ES-I3 (cell line): ENCODE data around the gene TRIM62.
"Not testable (repeated sequence)": the region's sequence is repeated elsewhere in the genome, so short reads cannot be mapped to it uniquely, and the experiment has no call there.

Experiments used
- H3K36me3 ChIP-seq: 2 replicates; pipeline ENCODE4 v1.6.1; 2013; ENCODE audit warnings: mild to moderate bottlenecking, low read length, control low read depth, moderate library complexity; ENCODE audit not compliant: insufficient read depth
- H3K4me1 ChIP-seq: 2 replicates; pipeline ENCODE4 v1.6.1; 2013; ENCODE audit warnings: mild to moderate bottlenecking, control low read depth, low read length; ENCODE audit not compliant: insufficient read depth
- H3K9ac ChIP-seq: 2 replicates; pipeline ENCODE4 v1.6.1; 2013; ENCODE audit warnings: low read depth, mild to moderate bottlenecking, low read length, moderate library complexity
- H3K9me3 ChIP-seq: 2 replicates; pipeline ENCODE4 v1.6.1; 2013; ENCODE audit warnings: mild to moderate bottlenecking, low read length, moderate library complexity; ENCODE audit not compliant: control insufficient read depth, insufficient read depth

Gene TRIM62

GRCh38 chr1:33142483-33143064, 39.3 kb downstream of the TRIM62 start:
- H3K4me1 ChIP-seq: peaks cover 32% of the 10 kb centered on the region
- no peak overlapping the region for H3K9ac ChIP-seq
- no peaks in the 10 kb centered on the region; the same call in 1 of the 2 replicates for H3K36me3 ChIP-seq
- H3K9me3 ChIP-seq: no peaks in the 10 kb centered on the region

DNA sequence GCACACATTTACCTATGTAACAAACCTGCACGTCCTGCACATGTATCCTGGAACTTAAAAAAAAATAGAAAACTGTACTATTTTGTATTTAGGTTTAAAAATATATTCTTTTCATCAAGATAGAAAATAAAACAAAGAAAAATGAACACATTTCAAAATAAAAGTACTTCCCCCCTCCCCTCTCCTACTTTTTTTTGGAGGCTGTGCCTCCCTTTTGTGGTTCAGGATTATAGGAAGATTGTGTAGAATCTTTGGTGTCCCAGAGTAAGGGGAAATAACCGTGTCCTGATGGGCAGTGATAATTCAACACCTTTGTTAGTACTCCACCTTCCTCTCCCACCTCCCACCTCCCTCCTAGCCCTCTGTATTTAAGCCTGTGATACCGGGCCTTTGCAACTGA, 40.1 kb downstream of the TRIM62 start:
- H3K9ac ChIP-seq: no peak overlapping the region
- no peaks in the 10 kb centered on the region; the same call in 1 of the 2 replicates for H3K36me3 ChIP-seq
- H3K9me3 ChIP-seq: no peaks in the 10 kb centered on the region
- peaks cover 32% of the 10 kb centered on the region for H3K4me1 ChIP-seq

DNA sequence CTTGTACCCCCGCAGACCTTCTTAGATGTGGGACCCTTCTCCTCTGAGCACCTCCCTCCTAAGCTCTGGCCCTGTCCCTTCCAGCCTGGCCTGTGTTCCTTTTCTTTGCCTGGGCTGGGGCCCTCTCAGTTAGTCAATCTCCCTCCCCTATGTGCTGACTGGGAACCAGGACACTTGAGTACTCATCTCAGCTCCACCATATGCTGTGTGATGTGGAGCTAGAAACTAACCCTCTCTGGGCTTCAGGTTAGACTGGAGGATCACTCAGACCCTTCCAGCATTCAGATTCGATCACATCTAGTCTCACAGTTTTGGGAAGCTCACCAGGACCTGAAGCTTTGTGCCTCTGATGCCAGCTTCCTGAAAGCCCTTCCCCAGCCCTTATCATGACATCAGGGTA, 40.6 kb downstream of the TRIM62 start:
- no peak overlapping the region for H3K9ac ChIP-seq
- no peaks in the 10 kb centered on the region for H3K36me3 ChIP-seq
- no peaks in the 10 kb centered on the region for H3K9me3 ChIP-seq
- peaks cover 32% of the 10 kb centered on the region for H3K4me1 ChIP-seq

DNA sequence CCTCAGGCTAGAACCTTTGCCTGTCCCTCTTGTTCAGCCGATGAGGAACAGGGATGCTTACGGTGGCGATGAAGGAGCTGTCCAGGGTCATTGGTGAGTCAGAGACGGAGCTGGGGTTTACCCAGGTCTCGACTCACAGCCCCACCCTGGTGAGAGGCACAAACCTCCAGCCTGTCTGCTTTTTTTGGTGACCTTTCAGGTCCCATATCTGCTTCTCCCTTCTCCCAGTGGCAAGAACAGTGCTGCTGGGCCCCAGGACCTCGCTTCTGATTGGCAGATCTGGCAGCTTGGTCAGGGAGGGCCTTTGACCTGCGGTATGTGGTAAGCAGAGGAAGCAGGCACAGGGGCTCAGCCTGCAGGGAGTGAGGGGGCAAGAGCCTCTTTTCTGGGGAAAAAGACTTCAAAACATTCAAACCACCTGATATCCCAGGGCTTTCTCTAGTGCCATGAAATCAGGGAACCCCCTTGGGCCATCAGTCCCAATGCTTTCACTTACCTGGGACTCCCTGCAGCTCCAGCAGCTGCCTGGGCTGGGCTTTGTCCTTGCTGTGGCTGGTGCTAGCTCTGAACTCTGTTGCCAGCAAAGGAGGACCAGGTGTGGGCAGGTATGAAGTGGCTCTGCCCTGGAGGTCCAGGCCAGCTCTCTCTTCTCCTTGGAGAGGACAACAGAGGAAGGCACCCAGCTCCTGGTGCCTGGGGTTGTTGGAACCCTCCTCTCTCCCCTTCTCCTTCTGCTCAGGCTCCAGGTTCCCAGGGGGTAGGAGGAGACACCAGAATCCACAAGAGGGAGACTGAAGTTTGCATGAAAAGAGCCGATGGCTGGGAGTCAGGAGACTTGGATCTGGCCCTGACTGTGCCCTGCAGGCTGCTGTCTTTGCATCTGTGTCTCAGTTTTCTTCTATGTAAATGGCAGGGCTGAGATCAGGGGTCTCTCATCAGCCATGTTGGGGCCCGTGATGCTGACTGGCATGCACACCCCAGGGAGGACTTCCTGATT, 41.4 kb downstream of the TRIM62 start:
- Histone ChIP-seq H3K36me3 (no peaks in the 10 kb centered on the region), H3K9me3 (no peaks in the 10 kb centered on the region), H3K4me1 (peaks cover 32% of the 10 kb centered on the region), H3K9ac (no peak overlapping the region)

DNA sequence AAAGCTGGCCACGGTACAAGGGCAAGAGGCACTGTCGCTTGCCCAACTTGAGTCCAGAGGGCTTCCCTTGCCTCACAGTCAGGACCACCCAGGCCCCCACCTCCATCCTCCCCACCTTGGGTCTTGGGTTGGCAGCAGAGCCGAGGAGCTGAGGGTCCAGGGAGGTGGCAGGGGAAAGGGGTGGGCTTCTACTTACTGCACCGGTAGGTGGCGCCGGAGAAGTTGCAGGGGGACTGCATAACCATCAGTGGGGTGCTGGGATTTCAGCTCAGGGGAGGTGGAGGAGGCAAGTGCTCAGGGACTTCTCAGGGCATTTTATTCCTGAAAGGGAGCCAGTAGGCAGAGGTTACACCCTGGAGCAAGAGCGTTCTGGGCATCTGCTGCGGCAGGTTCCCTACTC, 44.0 kb downstream of the TRIM62 start:
- no peaks in the 10 kb centered on the region for H3K9me3 ChIP-seq
- H3K9ac ChIP-seq: no peak overlapping the region
- H3K36me3 ChIP-seq: no peaks in the 10 kb centered on the region
- H3K4me1 ChIP-seq: peaks cover 28% of the 10 kb centered on the region

GRCh38 chr1:33136041-33136440, 45.8 kb downstream of the TRIM62 start:
- H3K36me3 ChIP-seq, H3K9me3 ChIP-seq, H3K9ac ChIP-seq: not testable (repeated sequence)
- H3K4me1 ChIP-seq: peaks cover 18% of the 10 kb centered on the region

DNA sequence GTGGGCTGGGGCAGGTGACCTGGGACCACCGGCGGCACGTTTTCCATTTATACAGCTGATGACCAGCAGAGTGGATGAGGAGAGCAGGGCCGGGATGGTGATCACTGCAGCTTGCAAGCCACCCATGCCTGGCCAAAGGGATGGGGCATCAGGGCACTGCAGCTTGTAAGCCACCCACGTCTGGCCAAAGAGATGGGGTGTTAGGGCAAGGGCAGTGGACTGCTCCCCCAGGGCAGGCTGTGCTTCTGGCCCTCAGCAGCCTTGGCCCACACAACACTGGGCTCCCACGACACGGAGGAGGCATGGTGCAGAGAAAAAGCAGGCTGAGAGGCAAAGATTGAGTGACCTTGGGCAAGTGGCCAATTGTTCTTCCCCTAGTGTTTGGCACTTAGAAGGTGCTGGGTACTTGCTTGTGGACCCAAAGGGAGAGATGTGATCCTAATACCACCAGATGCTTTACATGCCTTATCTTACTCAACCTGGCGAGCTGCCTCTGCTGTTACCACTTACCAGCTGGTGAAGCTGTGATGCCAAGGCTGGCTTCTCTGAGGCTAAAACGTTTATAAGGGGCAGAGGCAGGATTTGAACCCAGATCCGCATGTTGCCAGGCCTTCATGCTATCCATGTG, 48.3 kb downstream of the TRIM62 start:
- Histone ChIP-seq H3K9me3 (no peaks in the 10 kb centered on the region), H3K4me1 (peaks cover 6% of the 10 kb centered on the region), H3K36me3 (no peaks in the 10 kb centered on the region), H3K9ac (no peak overlapping the region)

DNA sequence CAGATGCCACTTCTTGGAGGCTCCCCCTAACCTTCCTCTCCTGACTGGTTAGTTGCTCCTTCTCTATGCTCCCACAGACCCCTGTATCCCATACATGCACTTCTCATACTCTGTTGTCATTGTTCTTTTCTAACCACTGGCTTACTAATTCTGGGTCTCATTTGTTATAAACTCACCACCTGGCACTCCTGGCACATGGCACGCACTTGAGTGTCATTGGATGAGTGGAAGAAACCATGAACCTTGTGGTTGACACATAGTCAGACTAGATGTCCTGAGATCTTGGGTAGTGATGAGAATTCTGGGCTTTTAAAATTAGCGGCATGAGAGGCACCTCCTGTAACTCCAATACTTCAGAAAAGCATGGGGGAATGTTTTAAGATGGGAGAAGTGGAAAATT, 49.3 kb downstream of the TRIM62 start:
- Histone ChIP-seq H3K4me1 (peaks cover 5% of the 10 kb centered on the region; the same call in 1 of the 2 replicates), H3K9ac (no peak overlapping the region), H3K36me3 (no peaks in the 10 kb centered on the region), H3K9me3 (no peaks in the 10 kb centered on the region)

DNA sequence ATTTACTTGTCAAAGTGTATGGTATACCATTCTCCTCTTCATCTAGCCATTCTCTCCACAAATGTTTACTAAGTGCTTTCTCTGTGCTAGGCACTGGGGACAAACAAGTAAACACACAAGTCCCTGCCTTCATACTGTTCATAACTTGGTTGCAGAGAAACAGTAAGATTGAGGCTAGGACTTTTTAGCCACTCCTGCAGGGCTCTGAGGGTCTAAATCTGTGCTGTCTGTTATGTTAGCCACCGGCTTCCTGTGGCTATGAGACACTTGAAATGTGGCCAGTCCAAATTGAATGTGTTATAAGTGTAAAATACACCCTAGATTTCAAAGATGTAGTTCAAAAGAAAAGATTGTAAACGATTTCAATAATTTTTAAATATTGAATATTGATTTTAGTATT, 50.7 kb downstream of the TRIM62 start:
- Histone ChIP-seq H3K9me3 (no peaks in the 10 kb centered on the region), H3K4me1 (peaks cover 5% of the 10 kb centered on the region; the same call in 1 of the 2 replicates), H3K9ac (no peak overlapping the region)

GRCh38 chr1:33130297-33130696, 51.5 kb downstream of the TRIM62 start:
- Histone ChIP-seq H3K4me1 (peaks cover 5% of the 10 kb centered on the region; the same call in 1 of the 2 replicates), H3K36me3 (no peaks in the 10 kb centered on the region), H3K9ac (no peak overlapping the region), H3K9me3 (no peaks in the 10 kb centered on the region)

More for the DNA sequence above, 50.7 kb downstream of the TRIM62 start:
- H3K36me3 ChIP-seq: no peaks in the 10 kb centered on the region

DNA sequence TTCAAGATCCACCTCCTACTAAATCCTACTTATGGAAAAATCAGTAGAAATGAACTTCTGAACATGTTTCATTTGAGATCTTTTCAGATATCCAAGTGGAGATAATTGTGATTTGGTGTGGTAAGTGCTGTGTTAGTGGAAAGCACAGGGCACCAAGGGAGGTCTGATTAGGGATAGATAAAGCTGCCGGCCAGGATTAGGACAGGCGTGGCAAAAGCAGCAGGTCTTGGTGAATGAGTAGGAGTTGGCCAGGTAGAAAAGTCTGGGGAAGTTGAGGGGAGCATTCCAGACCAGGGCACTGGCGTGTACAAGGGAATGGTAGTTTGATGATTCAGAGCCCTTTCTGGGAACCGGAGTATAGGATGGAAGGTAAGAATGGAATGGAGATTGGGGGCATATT, 53.1 kb downstream of the TRIM62 start:
- Histone ChIP-seq H3K9ac (no peak overlapping the region; the same call in 1 of the 2 replicates), H3K36me3 (no peaks in the 10 kb centered on the region), H3K4me1 (peaks cover 5% of the 10 kb centered on the region; the same call in 1 of the 2 replicates), H3K9me3 (no peaks in the 10 kb centered on the region)

DNA sequence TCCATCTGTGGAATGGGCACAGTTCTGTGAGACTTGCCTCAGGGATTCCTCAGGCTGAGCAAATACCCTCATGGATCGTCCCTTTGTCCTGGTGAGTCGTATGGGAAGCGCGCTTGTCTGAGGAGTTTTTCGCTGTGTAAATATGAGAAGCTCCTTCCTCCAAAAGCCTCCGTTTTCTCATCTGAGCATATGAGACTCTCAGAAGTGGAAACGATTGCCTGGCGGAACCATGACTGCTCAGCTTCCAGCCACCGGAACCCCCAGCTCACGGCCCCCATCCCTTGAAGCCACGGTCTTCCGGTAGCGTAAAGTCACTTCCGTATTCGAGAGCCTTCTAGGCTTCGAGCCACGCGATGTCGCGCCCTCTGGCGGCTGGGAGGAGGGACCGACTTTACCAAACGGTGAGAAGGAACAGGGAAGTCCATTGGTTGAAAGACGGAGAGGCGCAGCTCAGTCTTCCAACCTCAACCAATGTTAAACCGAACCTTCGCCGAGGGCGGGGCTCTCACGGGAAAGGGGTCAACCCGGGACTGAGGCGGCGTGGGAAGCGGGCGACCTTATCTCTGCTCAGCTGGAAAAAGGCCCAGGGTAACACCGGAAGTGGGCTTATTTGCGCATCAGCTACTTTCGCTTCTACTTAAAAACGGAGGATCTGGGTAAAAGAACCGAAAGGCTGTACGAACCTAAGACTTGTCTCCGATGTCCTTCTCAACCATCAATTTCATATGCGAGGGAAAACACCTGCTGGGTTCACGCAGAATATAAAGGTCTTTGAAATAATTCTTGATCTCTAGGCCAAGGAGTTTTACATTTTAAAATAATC, 54.6 kb downstream of the TRIM62 start:
- H3K4me1 ChIP-seq: peaks cover 5% of the 10 kb centered on the region; the same call in 1 of the 2 replicates
- H3K36me3 ChIP-seq: no peaks in the 10 kb centered on the region
- peak overlapping the region; percentile 83 for H3K9ac ChIP-seq
- H3K9me3 ChIP-seq: no peaks in the 10 kb centered on the region

GRCh38 chr1:33126411-33127000, 55.3 kb downstream of the TRIM62 start:
- peaks cover 5% of the 10 kb centered on the region; the same call in 1 of the 2 replicates for H3K4me1 ChIP-seq
- peak overlapping the region; percentile 83 for H3K9ac ChIP-seq
- H3K36me3 ChIP-seq: no peaks in the 10 kb centered on the region
- no peaks in the 10 kb centered on the region for H3K9me3 ChIP-seq
